Pancreas (tissue), 10 donors: ENCODE results near the gene RPL32. TPM values are rescaled to one million over a fixed set of nuclear protein-coding genes. Genes with fewer than 3 reads are reported as not detected.

ENCODE experiments used
- ATAC-seq, 4 donors: fragments of 200-7000 bp; cut with Tn5 transposase; one replicate each; pipeline versions ENCODE4 v1.8.0 to v1.9.1; 2020; ENCODE audit warnings: mild to moderate bottlenecking in 4 of 4, moderate library complexity in 4 of 4
- DNase-seq, 6 donors: peaks; one replicate each; pipeline ENCODE4 v3.0.0-alpha.2; 2020
- FAIRE-seq: peaks from 2 replicates; lab custom pipeline; 2012; peaks lifted over from hg19 to GRCh38; lab: Jason Lieb, UNC
- H3K27ac ChIP-seq, 4 donors: fragments of 200-600 bp; sonication (generic); 1 replicate in 3 of 4; 2 replicates in 1 of 4; pipeline versions ENCODE4 v1.5.0 to v1.8.0; 2020
- H3K27me3 ChIP-seq, 4 donors: fragments of 200-600 bp; one replicate each; pipeline ENCODE4 v1.8.0; 2021
- H3K36me3 ChIP-seq, 3 donors: fragments of 200-600 bp; sonication (generic) in 1 of 3; one replicate each; pipeline versions ENCODE4 v1.5.0 to v1.8.0; 2020 to 2021
- H3K4me1 ChIP-seq, 3 donors: fragments of 200-600 bp; one replicate each; pipeline ENCODE4 v1.8.0; 2021
- H3K4me3 ChIP-seq, 4 donors: fragments of 200-600 bp; sonication (generic) in 2 of 4; one replicate each; pipeline versions ENCODE4 v1.5.0 to v1.8.0; 2020 to 2021
- H3K9me3 ChIP-seq, 4 donors: fragments of 200-600 bp; one replicate each; pipeline ENCODE4 v1.8.0; 2021
- WGBS, 2 donors: extraction: QIAGEN DNeasy Blood & Tissue Kit; methylation state at CpG; one replicate each; pipeline ENCODE4 v1.1.7; 2013; 5-methylcytosine and 5-hydroxymethylcytosine counted together
- intact Hi-C, 3 donors: fragments of 100-400 bp; cut with DNase I; formaldehyde crosslinking; loops; one replicate each; pipeline versions ENCODE4 v1.11.1 to v1.14.2; 2022
- polyA plus RNA-seq, 2 donors: library from polyadenylated mRNA; stranded (reverse); fragments of 200-250 nt; gene quantifications; one replicate each; pipeline ENCODE4 v1.2.3, GENCODE V29; 2013
- total RNA-seq, 6 donors: library from RNA; stranded (reverse); fragmentation: NEBNext Ultra II Directional in 4 of 6; extraction: Animal tissue kit (Norgen Biotek cat#: 25700) in 4 of 6; gene quantifications; one replicate each; pipeline versions ENCODE4 v1.2.1 to v1.2.4, GENCODE V29; 2021 to 2023
- TF ChIP-seq, protein P1 (sequence below), 4 donors: fragments of 200-600 bp; sonication (generic) in 3 of 4; IDR thresholded peaks; one replicate each; pipeline versions ENCODE4 v1.5.0 to v1.8.0; 2021; ENCODE audit warnings: antibody characterized with exemption in 4 of 4
- donor health status: healthy with polysubstance abuse.
- donor health status: DM: no; HTN: no; CAD: no; lungs with moderate emphysema.
- donor health status: DM: no; HTN: no; CAD: no.
- donor health status: control.
- donor health status: control.
- donor health status: Bipolar disorder and iron deficiency.
- donor health status: DM: yes; HTN: yes; CAD: no.
- donor health status: DM: no; HTN: no; CAD: no.
- donor health status: DM: no; HTN: no; CAD: no.
- donor health status: DM: yes; HTN: yes; CAD: no.

Gene RPL32
- total and polyA plus RNA-seq, 8 donors, result 931 to 1,793 (median 1,293) TPM

DNA sequence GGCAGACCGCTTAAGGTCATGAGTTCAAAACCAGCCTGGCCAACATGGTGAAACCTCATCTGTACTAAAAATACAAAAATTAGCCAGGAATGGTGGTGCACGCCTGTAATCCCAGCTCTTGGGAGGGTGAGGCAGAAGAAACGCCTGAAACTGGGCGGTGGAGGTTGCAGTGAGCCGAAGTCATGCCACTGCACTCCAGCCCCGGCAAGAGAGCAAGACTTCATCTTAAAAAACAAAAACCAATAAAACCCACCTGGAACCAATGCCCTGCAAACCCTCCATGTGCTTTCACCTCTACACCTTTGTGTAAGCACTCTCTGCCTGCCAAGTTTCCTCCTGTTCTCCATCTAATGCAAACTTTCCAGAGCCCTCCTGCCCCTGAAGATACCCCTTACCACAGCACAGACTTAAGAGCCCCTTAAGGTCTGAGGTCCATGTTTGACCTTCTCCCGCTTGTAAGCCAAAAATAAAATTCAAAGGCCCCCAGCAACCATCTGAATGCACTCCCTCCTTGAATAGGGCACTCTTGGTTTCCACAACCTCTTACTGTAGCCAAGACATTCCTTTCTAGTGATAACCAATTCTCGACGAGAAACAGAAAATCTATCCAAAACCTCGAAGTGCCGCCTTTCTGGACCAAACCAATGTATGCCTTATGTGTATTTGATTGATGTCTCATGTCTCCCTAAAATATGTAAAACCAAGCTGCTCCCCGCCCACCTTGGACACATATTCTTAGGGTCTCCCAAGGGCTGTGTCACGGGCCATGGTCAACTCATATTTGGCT, 3.0 kb downstream of the RPL32 start:
- FAIRE-seq (no peak), ATAC-seq (no peak), DNase-seq (no peak)
- peaks cover 14 to 59% (median 50%) of the 10 kb centered on the region in 3 donors for H3K36me3 ChIP-seq
- peak overlapping the region in 1 of 4 donors; percentile 10 for H3K4me3 ChIP-seq
- intact Hi-C loops, result no loop called here
- peaks cover 7 to 17% (median 15%) of the 10 kb centered on the region in 3 donors for H3K4me1 ChIP-seq
- H3K27ac ChIP-seq, result no peak overlapping the region
- no peaks in the 10 kb centered on the region for H3K9me3 ChIP-seq
- TF ChIP-seq, protein P1, sequence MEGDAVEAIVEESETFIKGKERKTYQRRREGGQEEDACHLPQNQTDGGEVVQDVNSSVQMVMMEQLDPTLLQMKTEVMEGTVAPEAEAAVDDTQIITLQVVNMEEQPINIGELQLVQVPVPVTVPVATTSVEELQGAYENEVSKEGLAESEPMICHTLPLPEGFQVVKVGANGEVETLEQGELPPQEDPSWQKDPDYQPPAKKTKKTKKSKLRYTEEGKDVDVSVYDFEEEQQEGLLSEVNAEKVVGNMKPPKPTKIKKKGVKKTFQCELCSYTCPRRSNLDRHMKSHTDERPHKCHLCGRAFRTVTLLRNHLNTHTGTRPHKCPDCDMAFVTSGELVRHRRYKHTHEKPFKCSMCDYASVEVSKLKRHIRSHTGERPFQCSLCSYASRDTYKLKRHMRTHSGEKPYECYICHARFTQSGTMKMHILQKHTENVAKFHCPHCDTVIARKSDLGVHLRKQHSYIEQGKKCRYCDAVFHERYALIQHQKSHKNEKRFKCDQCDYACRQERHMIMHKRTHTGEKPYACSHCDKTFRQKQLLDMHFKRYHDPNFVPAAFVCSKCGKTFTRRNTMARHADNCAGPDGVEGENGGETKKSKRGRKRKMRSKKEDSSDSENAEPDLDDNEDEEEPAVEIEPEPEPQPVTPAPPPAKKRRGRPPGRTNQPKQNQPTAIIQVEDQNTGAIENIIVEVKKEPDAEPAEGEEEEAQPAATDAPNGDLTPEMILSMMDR (IDR thresholded peaks at IDR 0.05), result no peak
- 59 to 62% methylated on average over 13 of the region's 13 CpGs for WGBS, 2 donors
- no peaks in the 10 kb centered on the region for H3K27me3 ChIP-seq

- peaks cover 15 to 68% (median 58%) of the 10 kb centered on the region in 3 donors for H3K36me3 ChIP-seq
- intact Hi-C loops, result no loop called here
- H3K4me3 ChIP-seq, result peak overlapping the region in 1 of 4 donors; percentile 10
Measured at GRCh38 chr3:12837295-12837986, 3.9 kb downstream of the RPL32 start.

DNA sequence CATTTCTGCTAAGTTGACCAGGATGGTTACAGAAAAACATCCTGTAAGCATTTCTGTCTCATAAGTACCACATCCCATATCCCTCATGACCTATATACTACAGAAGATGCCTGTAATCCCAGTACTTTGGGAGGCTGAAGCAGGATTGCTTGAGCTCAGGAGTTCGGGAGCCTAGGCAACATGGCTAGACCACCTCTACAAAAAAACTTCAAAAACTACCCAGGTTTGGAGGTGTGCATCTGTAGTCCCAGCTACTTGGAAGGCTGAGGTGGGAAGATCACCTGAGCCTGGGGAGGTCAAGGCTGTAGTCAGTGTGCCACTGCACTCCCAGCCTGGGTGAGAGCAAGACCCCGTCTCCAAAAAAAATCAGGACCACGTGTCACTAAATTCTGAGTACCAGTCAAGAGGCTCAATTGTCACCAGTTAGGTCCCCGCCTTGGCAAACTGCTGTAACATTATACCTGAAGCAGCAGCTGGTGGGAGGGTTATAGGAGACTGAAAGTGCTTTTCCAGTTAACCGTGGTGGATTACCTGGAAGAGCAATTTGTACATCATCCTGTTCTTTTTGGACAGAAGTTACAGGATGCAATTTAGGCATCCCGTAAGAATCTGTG, 6.2 kb downstream of the RPL32 start:
- Histone ChIP-seq H3K27ac (no peak overlapping the region), H3K4me3 (no peak overlapping the region), H3K27me3 (no peaks in the 10 kb centered on the region), H3K9me3 (no peaks in the 10 kb centered on the region), H3K4me1 (peaks cover 7 to 17% (median 15%) of the 10 kb centered on the region in 3 donors), H3K36me3 (peaks cover 15 to 68% (median 61%) of the 10 kb centered on the region in 3 donors)
- 88 to 90% methylated on average over 6 of the region's 6 CpGs for WGBS, 2 donors
- FAIRE-seq (no peak), ATAC-seq (no peak), DNase-seq (no peak)
- intact Hi-C loops, result no loop called here
- TF ChIP-seq, protein P1 (IDR thresholded peaks at IDR 0.05), result no peak

More at GRCh38 chr3:12837295-12837986, 3.9 kb downstream of the RPL32 start:
- Histone ChIP-seq H3K9me3 (no peaks in the 10 kb centered on the region), H3K27ac (no peak overlapping the region), H3K27me3 (no peaks in the 10 kb centered on the region), H3K4me1 (peaks cover 7 to 17% (median 15%) of the 10 kb centered on the region in 3 donors)
- WGBS, 2 donors, result 60 to 63% methylated on average over 6 of the region's 6 CpGs
- DNase-seq, result no peak
- no peak for ATAC-seq
- TF ChIP-seq, protein P1 (IDR thresholded peaks at IDR 0.05), result no peak
- no peak for FAIRE-seq

GRCh38 chr3:12833222-12834161, 7.9 kb downstream of the RPL32 start:
- no peak overlapping the region for H3K27ac ChIP-seq
- H3K4me1 ChIP-seq, result peaks cover 4 to 10% (median 7%) of the 10 kb centered on the region in 3 donors
- ATAC-seq (no peak), DNase-seq (no peak), FAIRE-seq (no peak)
- H3K27me3 ChIP-seq, result no peaks in the 10 kb centered on the region
- intact Hi-C loops, result no loop called here
- TF ChIP-seq, protein P1 (IDR thresholded peaks at IDR 0.05), result no peak
- peaks cover 15 to 61% (median 53%) of the 10 kb centered on the region in 3 donors for H3K36me3 ChIP-seq
- H3K4me3 ChIP-seq, result no peak overlapping the region
- 85 to 91% methylated on average over 13 of the region's 13 CpGs for WGBS, 2 donors
- H3K9me3 ChIP-seq, result no peaks in the 10 kb centered on the region
